ENCODE results near the gene PRR14. TPM values are rescaled to one million over a fixed set of nuclear protein-coding genes. Genes with fewer than 3 reads are reported as not detected.

PRR14 gene
- total RNA-seq (ENCODE audit: low replicate concordance) = 3.1 and 4.9 TPM in 2 replicates

GRCh38 chr16:30650369-30651123, at the start of gene PRR14:
Gene PRR14, plus strand, starts transcription at chr16:30650960. Its CDS starts 686 bp downstream, at chr16:30651646.

DNA sequence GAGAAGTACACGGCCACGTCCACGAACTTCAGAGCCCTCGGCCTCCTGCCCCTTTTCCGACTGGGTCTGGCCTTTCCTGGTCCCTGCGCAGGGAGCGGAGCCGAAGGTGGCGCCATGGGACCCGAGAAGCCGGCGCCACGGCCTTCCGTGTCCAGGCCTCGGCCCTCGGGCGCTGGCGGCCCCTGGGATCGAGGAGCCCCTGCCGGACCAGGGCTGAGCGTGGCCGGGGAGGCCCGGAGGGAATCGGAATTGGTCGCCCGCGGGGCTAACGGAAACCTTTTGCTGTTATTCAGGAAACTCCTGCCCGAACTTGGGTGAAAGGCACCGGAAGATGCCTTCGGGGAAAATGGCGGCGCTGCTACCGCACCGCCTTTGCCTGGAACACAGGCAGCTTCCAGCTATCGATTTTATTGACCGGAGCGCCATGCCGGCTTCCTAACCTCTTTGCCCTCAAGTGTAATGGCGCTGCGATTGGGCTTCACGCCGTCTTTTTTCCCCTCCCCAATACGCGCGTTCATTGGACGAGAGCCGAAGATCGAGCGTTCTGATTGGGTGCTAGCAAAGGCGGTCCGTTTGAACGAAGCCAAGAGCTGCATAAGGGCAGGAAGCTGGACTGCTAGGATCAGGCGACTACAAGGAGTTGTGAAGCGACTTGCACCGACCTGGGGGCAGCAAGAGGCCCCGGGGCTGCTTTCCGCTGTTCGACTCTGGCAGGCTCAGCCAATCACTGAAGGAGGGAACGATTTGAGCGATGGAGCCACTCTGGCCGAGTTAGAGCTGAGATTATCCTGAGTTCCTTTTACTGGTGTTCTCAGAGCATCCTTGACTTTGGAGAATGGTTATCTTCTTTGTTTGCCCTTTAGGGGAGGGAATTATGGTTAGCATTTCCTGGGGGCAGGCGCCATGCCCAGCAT, 40.6 kb upstream of the PRR14 start, which contains the start of gene ZNF689:
TSS of gene ZNF689 (minus strand) at position 464 of the 914 bp plus-strand sequence. CDS start at position 116, 348 bp downstream.

DNA sequence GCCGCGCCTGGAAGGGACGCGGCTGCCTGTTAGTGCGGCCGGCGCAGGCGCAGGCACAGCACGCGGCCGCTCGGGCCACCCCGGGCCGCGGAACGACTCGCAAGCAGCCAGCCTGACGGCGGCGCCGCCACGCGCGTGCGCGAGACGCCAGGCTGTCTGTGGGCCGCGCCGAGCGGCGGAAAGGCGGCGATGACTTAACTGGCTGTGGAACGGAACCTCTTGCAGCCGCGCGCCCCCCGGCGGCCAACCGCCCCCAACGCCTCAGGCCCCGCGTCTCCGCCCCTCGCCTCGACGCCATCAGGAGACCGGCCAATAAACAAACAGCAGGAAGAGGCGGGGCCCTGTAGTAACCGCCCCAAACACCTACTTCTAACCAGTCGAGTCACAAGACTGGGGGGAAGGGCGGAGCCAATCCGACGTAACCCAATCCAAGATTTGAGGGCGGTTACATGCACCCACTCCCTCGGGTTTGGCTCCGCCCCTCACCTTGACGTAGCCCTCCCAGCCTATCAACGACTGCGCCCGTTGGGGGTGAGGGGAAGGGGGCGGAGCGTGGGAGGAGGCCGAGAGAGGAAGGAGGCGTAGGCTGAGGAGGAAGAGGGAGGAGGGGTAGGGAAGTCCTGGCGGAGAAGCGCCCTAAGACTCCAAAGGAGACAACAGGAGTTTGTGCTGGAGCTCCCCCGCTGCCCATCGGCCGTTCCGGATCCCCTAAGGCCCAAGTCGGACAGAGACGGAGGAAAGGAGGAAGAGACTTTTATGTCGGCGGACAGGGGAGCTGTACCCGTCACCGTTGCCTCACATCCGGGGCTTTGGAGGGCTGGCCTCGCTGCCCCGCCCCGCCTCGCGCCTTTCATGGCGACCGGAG, 7.3 kb downstream of the PRR14 start, which contains the start of gene FBRS:
TSS of gene FBRS (plus strand) at position 566 of the 865 bp plus-strand sequence. CDS start 1,088 bp downstream, outside the sequence.

DNA sequence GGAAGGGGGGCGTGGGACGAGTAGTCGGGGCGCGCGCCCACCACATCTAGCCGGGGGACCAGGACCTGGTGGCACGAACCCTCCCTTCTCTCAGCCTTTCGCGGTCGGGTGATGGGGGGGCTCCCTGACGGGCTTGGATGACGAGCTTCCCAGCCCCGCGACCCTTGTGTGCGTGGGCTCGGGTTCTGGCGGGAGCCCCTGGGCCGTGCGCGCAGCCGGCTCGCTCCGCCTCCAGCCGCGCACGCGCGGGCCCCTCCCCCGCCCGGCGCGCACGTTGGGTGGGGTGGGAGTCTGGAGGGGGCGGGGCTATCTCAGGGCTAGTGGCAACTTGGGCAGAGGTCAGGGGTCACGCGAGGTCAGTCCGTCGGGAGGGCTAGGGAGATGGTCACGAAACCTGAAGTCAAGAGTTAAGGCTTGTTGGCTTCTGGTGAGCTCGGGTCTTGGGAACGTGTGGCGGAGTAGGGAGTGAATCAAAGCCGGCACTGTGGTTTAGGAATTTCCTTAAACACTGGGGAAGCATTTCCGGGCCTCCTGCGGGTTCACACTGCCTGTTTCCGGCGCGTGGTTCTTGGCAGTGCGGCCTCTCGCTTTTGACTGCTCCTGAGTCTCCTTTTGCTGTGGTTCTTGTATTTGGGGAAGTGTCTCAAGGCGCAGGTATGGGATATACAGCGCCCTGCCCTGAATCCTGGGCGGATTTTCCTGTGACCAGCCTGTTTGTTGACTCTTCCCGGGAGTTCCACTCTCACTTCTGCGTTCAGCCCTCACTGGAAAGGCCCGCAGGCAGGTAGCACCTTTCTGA, 48.3 kb downstream of the PRR14 start, which contains the start of gene SRCAP:
TSS of gene SRCAP (plus strand) at position 356 of the 799 bp plus-strand sequence. CDS start 1,654 bp downstream, outside the sequence.

Other genes with a start within 250 kb of the PRR14 start
- gene ZNF771, start 243.4 kb upstream of the PRR14 start, total RNA-seq (ENCODE audit: low replicate concordance) = 8.3 and 9.2 TPM in 2 replicates
- gene DCTPP1, start 220.9 kb upstream of the PRR14 start, total RNA-seq (ENCODE audit: low replicate concordance) = 4.8 and 15.9 TPM in 2 replicates
- 12.4 and 19.2 TPM in 2 replicates for gene SEPHS2, start 205.1 kb upstream of the PRR14 start, total RNA-seq (ENCODE audit: low replicate concordance)
- under 0.01 TPM in 1 of 2 replicates, not detected in the other for gene ITGAL, start 178.2 kb upstream of the PRR14 start, total RNA-seq (ENCODE audit: low replicate concordance)
- 10.3 and 12.0 TPM in 2 replicates for gene ZNF768, start 124.4 kb upstream of the PRR14 start, total RNA-seq (ENCODE audit: low replicate concordance)
- gene ZNF747, start 116.1 kb upstream of the PRR14 start, total RNA-seq (ENCODE audit: low replicate concordance) = 2.2 and 6.6 TPM in 2 replicates
- gene ZNF764, start 92.6 kb upstream of the PRR14 start, total RNA-seq (ENCODE audit: low replicate concordance) = 0.70 and 3.5 TPM in 2 replicates
- 3.2 and 9.0 TPM in 2 replicates for gene ZNF688, start 79.2 kb upstream of the PRR14 start, total RNA-seq (ENCODE audit: low replicate concordance)
- 6.3 and 6.8 TPM in 2 replicates for gene ZNF785, start 65.3 kb upstream of the PRR14 start, total RNA-seq (ENCODE audit: low replicate concordance)
- 1.9 and 3.3 TPM in 2 replicates for gene ZNF689, start 40.6 kb upstream of the PRR14 start, total RNA-seq (ENCODE audit: low replicate concordance)
- gene FBRS, start 7.5 kb downstream of the PRR14 start, total RNA-seq (ENCODE audit: low replicate concordance) = 6.6 and 9.8 TPM in 2 replicates
- gene SRCAP, start 48.2 kb downstream of the PRR14 start, total RNA-seq (ENCODE audit: low replicate concordance) = 12.3 and 15.9 TPM in 2 replicates
- gene PHKG2, start 97.5 kb downstream of the PRR14 start, total RNA-seq (ENCODE audit: low replicate concordance) = 15.3 and 16.7 TPM in 2 replicates
- 1.9 and 2.6 TPM in 2 replicates for gene CFAP119, start 111.1 kb downstream of the PRR14 start, total RNA-seq (ENCODE audit: low replicate concordance)
- gene RNF40, start 111.4 kb downstream of the PRR14 start, total RNA-seq (ENCODE audit: low replicate concordance) = 47.7 and 54.2 TPM in 2 replicates
- gene ZNF629, start 136.2 kb downstream of the PRR14 start, total RNA-seq (ENCODE audit: low replicate concordance) = 3.3 and 6.8 TPM in 2 replicates
- gene BCL7C, start 243.1 kb downstream of the PRR14 start, total RNA-seq (ENCODE audit: low replicate concordance) = 16.7 and 35.9 TPM in 2 replicates
- gene CTF1, start 245.7 kb downstream of the PRR14 start, total RNA-seq (ENCODE audit: low replicate concordance) = 0.23 and 0.98 TPM in 2 replicates

Data from smooth muscle cell of the coronary artery (primary cell).